Activated T-cell treated with anti-CD3 and anti-CD28 coated beads, Interleukin-2, amount 50 U/mL, for 48 hours (primary cell): ENCODE measurements around the gene TMEM238L.
A peak's percentile ranks its signal among the peaks of the same experiment; 100 is the strongest.

Experiments
- DNase-seq, 2 experiments: peaks; one replicate each; pipeline ENCODE4 v3.0.0-alpha.2; 2020

Gene TMEM238L

GRCh38 chr17:10803350-10803749, 549 bp downstream of the TMEM238L start:
- DNase-seq: no peak

- no peak for DNase-seq
These were observed 1.2 kb downstream of the TMEM238L start for GRCh38 chr17:10802496-10803284.

- DNase-seq: no peak
These were observed 4.5 kb downstream of the TMEM238L start for GRCh38 chr17:10799407-10799806.

DNA sequence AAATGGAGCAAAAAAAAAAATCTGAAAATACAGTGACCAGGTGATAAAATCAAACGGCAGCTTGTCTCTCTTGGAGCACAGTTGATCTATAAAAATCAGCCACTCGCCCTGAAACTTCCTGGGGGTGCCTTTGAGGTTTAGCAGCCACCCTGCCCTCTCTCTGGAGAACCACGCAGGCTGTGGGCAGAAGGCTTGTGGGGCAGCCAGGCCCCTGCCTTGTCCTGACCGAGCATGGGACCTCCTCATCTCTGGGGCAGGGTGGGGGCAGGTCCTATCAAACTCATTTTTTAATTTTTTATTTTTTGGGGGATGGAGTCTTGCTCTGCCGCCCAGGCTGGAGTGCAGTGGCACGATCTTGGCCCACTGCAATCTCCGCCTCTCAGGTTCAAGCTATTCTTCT, 5.0 kb downstream of the TMEM238L start:
- DNase-seq: no peak

GRCh38 chr17:10798332-10798749, 5.6 kb downstream of the TMEM238L start:
- DNase-seq: no peak

DNA sequence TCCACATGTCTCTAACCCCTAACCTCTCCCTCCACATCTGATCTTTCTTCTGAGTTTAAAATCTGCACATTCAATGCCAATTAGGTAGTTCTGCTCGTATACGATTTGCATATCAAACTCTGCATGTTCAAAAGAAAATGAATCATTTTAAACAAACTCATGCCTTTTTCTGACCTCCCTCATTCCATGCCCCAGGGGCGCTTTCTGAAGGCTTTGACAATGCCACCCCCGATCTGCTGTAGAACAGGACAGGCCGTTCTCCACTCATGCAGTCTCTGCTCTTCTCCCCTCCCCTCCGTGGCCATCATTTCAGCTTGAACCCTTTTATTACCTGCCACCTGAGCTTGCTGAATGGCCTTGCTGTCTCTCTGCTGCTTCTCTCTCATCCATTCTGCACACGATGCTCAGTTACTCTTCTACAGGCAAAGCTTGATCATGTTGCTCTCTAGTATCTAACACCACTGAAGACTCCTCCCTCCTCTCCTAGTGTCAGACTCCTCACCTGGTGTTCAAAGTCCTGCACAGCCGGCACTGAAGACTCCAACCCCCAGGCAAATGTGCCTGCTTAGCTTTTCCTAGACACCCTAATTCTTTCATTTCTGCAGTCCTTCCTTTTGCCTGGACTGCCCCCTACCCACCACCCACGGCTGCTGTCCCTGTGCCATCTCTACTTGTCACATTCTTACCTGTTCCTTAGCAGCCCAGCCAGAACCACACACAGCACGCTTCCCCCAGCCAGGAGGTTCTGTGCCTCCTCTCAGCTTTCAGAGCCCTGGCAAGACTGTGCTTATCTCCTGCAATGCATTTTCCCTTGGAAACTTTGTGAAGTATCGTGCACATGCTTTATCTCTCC, 6.2 kb downstream of the TMEM238L start:
- DNase-seq: no peak

DNA sequence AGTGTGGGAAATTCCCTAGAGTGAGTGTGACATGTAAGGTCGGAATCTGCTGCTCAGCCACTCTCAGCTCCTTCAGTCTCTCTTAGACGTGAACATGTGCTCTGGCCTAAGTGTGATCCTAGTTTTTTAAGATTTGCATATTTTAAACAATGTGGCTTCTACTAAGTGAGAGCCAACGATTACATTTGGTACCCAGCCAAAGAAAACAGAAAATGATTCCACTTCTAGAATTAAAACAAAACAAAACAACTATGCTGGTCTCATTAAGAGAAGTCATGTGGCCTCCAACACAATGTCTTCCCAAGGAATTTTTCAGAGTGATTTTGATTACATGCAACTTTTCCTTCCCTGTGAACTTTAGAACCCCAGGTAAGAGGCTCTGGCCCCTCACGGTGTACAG, 10.1 kb downstream of the TMEM238L start:
- DNase-seq: no peak

DNA sequence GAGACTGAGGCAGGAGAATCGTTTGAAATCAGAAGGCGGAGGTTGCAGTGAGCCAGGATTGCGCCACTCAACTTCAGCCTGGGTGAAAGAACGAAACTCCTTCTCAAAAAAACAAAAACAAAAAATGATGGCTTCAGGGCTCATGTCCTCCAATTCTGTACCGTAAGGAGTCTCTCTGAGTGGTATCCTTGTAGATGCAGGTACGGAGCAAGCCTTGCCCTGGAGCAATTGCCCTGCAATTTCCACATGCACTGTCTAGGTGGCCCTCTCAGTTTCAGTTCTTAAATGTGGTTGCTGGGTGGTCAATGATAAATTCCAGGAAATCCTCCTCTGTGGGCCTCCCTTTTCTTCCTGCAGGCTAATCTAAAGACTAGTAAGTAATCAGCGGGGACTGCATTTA, 10.6 kb downstream of the TMEM238L start:
- no peak for DNase-seq

DNA sequence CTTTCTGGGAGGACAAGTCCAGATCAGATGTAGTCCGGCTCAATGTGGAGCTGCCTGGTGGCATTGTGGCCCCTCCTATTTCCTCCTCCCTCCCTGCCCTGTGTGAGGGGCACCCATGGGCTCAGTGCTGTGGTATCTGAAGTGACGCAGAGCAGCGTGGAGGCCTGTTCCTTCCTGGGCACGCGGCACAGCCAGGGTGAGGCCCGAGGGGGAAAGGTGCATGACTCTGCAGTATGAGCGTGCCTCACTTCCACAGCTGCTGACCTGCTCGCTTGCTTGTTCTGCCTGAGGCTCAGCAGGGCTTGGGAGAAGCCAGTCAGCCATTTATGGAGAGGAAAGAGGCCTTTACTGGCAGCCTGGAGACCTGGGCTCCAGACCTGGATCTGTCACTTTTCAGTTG, 11.7 kb downstream of the TMEM238L start:
- DNase-seq: peak; percentile 21 to 26

DNA sequence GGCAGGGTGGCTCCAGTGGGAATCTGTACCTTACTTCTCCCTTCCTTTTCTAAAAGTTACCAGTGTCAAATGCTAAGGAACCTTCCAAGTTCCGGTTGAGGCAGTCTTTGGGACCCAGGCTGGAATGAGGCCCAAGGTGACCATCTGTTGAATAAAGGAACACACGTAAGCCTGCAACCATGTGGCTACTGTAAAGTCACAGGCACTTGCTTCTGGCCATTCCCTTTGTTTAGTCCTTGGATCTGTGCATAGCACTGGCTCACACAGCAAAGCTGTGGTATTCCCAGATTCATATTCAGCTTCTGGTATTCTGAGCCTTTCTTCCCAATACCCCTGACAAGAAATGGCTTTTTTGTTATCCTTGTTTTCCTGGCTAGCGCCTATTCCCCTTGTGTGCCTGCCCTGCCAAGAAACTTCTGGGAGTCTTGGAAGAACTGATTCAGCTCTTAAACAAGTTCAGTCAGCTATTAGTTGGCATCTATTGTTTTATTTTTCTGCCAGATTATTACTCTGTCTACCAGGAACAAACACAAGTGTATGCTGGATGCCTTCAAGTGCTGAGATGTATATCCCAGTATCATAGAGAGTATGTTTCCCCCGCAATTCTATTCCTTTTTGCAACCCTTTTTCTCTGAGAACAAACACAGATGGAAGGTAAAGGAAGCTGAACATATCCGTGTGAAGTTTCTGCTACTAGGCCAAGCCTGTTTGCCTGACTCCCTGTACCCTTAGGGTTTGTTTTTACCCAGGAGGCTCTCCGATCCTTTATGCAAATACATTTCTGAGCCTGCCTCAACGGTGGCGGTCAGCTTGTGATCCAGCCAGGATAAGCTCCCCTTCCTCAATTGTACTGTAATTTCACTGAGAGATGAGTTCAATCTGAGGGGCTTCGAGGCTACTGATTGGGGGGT, 13.2 kb downstream of the TMEM238L start:
- no peak for DNase-seq

DNA sequence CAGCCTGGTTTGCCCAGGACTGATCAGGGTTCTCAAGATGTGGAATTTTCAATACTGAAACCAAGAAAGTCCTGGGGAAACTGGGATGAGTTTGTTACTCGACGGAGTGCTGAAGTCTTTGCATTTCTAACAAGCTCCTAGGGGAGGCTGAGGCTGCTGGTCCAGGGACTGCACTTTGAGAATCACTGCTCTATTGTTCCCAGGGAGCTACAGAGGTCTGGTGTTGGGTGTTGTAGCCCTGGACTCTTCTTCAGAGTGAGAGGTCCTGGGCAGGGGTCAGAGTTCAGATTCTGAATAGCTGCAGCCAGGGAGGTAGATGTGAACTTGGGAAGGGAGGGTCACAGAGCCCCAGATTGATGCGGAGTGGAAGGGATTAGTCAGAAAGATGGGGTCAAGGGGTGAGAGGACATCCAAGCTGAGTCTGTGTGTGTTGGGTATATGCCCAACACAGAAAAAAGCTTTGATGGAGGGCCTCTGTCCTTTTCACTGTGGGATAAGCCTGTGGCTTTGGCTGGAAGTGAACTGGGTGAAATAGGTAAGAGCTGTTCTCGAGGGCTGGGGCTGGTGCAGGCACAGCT, 14.1 kb downstream of the TMEM238L start:
- no peak for DNase-seq

DNA sequence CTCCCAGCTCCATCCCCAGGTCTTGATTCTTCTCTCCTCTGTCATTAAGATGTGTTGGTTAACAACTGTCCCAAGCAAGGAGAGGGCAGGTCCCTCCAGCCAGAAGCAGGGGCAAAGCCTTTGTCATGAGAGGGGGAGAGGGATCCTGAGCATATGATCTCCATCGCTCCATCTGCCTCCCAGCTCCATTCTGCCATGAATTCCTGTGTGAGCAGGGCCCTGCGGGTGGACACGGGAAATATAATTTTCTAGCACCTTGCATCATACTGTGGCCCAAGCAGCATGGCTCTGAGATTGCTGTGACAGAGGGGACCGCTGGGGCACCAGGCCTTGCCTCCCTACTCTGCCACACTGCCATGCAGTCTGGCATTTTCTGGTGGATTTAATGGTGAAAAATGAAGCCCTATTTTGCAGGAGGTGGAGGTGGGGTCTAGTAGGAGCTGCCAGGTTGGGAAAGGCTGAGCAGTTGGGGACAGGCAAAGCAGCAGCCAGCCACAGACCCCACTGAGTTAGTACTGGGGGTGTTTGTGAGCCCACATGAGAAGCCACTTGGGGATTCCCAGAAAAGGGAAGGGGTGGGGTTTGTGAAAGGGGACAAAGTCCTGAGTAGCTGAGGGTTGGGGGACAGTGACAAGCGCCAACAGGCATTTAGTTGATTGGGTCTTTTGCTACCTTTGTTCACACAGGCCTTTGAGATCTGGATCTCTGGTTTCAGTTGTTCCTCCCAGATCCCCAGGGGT, 16.4 kb downstream of the TMEM238L start:
- no peak for DNase-seq

DNA sequence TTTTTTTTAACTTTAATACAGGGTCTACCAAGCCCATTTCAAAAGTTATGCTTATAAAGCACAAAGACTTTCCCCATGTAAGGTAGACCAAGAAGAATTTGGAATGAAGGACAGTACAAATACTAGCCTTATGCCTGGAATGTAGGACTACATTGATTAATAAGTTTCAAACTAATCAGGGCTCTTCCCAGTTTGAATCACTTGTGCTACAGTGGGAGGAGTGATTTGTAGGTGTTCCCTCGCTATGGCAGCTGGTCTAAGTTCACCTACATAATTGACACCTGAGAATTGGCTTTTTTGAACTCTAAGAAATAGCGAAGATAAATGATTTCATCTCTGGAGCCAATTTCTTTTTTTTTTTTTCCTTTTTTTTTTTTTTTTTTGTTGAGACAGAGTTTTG, 18.6 kb downstream of the TMEM238L start:
- no peak for DNase-seq

GRCh38 chr17:10779609-10780008, 24.3 kb downstream of the TMEM238L start:
- no peak for DNase-seq

DNA sequence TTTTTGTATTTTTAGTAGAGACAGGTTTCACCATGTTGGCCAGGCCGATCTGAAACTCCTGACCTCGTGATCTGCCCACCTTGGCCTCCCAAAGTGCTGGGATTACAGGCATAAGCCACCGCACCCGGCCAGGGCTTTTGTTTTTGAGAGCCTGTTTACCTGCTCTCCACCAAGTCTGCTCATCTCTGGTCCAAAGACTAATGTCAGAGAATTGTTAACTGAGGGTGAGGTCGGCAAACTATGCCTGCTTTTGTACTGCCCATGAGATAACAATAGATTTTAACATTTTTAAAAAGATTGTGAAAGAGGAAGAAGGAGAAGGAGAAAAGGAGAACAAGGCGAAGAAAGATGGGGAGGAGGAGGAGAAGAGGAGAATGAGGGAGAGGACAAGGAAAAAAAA, 26.0 kb downstream of the TMEM238L start:
- DNase-seq: no peak

GRCh38 chr17:10777131-10777807, 26.6 kb downstream of the TMEM238L start:
- DNase-seq: no peak

- no peak for DNase-seq
These were observed 27.5 kb downstream of the TMEM238L start for GRCh38 chr17:10776381-10776780.

DNA sequence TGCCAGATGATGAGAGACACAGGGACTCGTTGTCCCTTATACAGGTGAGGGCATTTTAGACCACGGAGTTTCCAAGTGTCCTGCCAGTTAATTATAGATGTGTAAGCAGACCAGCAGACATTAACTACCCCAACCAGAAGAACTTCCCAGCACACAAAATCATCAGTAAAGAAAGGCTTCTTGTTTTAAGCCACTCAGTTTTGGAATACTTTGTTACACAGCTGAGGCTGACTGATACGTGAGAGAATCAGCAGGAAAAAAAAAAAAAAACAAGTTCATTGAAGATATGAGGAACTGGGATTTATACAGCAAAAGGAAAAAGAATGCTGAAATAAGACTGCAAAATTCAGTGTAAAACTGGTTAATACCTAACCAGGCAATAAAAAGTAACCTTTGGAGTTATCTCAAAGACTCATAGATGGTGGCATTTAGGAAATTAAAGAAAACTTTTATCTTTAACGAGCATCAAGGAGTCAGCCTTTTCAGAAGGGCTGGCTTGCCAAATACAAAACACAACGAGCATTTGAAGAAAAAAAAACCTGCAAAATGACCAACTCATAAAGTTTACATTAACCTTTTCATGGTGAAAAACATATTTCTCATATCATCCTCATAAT, 28.1 kb downstream of the TMEM238L start:
- DNase-seq: no peak

GRCh38 chr17:10775058-10775457, 28.8 kb downstream of the TMEM238L start:
- DNase-seq: no peak

DNA sequence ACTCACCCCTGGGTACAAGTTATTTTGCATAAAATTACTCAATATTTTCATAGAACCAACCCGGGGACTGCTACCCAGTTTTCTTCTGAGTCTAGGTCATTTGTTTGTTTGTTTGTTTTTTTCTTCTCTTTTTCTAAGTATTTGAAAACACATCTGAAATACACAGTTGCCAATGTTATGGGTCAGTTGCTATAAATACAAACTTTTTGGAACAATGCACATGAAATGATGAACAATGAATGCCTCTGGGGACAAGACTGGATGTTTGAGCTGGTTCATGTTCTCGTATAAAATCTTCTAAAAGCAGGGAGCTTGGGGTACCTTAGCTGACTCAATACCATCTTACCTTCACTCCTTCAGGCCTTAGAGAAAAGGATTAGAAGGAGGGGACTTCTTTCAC, 30.5 kb downstream of the TMEM238L start:
- DNase-seq: no peak
